ENCODE results near the gene ZNF529. TPM values are rescaled to one million over a fixed set of nuclear protein-coding genes. Genes with fewer than 3 reads are reported as not detected.

Gene ZNF529
- total and polyA plus RNA-seq, 2 of the 13 experiments (the other 11 are each of a cell fraction or from before 2014, with no cell fraction given) = 9.3 to 10.6 TPM

GRCh38 chr19:36528194-36528920, 44.7 kb downstream of the ZNF529 start, which contains the start of gene ZNF260 (continued):
- TF ChIP-seq PREB (CRISPR knock-in tag; IDR thresholded peaks at IDR 0.05) (no peak), DR1 (CRISPR knock-in tag; IDR thresholded peaks at IDR 0.05) (0 out of 2 replicates have a peak, but pooled peaks have one; percentile 41), HDAC1 (CRISPR knock-in tag; IDR thresholded peaks at IDR 0.05) (peak; percentile 79), ZKSCAN8 (CRISPR knock-in tag; IDR thresholded peaks at IDR 0.05; ENCODE audit: borderline replicate concordance) (no peak), HNF1B (CRISPR knock-in tag; IDR thresholded peaks at IDR 0.05) (peak; percentile 63), FIP1L1 (IDR thresholded peaks at IDR 0.05; ENCODE audit: borderline replicate concordance, insufficient read depth, low read depth, low read length) (no peak), TFE3 (CRISPR knock-in tag; IDR thresholded peaks at IDR 0.05) (no peak), SSRP1 (CRISPR knock-in tag; IDR thresholded peaks at IDR 0.05) (no peak), NPAS2 (CRISPR knock-in tag; IDR thresholded peaks at IDR 0.05; ENCODE audit: borderline replicate concordance) (no peak), SATB2 (CRISPR knock-in tag; IDR thresholded peaks at IDR 0.05) (no peak), ZNF224 (CRISPR knock-in tag; IDR thresholded peaks at IDR 0.05) (peak; percentile 39; the same call in 1 of the 2 replicates), ZFP1 (CRISPR knock-in tag; IDR thresholded peaks at IDR 0.05) (no peak), ZMAT3 (CRISPR knock-in tag; conservative IDR thresholded peaks at IDR 0.05) (no peak), ZNF781 (CRISPR knock-in tag; IDR thresholded peaks at IDR 0.05; ENCODE audit: borderline replicate concordance, not compliant biosample characterization) (no peak), ATF1 (CRISPR knock-in tag; IDR thresholded peaks at IDR 0.05) (peak; percentile 91), HMGXB4 (CRISPR knock-in tag; IDR thresholded peaks at IDR 0.05; ENCODE audit: borderline replicate concordance in 1 of 2, low read depth in 1 of 2) (peak in 1 of 2 experiments; percentile 22; a peak in 2 of 4 replicates), ZNF574 (CRISPR knock-in tag; IDR thresholded peaks at IDR 0.05) (peak; percentile 81), ZBTB33 (CRISPR knock-in tag; IDR thresholded peaks at IDR 0.05) (peak; percentile 24; the same call in 1 of the 2 replicates)

Measured in HepG2 (cell line).